GM12875 (cell line): ENCODE data around the gene LPAR6.

Experiments used
- H3K4me3 ChIP-seq: one replicate; pipeline ENCODE4 v1.5.1; 2011; ENCODE audit warnings: low read depth, low read length, control low read depth
- TF ChIP-seq, protein P1 (sequence below): IDR thresholded peaks from 2 replicates; pipeline ENCODE4 v1.5.1; 2011; ENCODE audit warnings: low read depth, mild to moderate bottlenecking, control low read depth, inconsistent platforms, low read length, moderate library complexity, borderline replicate concordance; ENCODE audit not compliant: insufficient read depth

Gene LPAR6

DNA sequence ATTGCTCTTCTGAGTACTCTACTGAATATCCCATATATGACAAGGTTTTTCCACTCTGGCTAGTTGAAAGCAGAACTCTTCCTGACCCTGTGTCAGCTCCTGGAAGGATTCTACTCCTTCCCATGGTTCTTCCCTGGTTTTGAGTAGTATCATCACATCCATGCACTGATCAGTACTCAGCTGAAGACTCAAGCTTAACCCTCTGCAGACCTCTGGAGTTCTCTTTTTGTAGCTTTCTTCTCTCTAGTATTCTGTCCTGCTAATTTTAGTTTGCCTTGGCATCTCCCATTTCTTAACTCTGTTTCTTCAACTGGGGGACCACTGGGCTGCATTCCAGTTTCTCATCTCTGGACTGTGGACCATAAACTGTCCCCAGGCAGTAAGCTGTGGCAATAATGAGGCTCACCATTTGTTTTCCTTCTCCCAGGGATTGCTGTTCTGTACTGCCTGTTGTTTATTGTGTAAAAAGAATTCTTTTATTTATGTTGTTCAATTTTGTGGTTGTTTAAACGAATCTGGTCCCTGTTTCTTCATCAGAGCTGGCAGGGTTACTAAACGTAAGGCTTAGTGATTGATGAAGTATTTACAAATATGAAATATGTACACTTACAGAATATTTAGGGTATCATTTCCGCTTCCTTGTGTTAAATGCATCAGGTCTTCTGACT, 19.7 kb downstream of the LPAR6 start:
- TF ChIP-seq, protein P1, sequence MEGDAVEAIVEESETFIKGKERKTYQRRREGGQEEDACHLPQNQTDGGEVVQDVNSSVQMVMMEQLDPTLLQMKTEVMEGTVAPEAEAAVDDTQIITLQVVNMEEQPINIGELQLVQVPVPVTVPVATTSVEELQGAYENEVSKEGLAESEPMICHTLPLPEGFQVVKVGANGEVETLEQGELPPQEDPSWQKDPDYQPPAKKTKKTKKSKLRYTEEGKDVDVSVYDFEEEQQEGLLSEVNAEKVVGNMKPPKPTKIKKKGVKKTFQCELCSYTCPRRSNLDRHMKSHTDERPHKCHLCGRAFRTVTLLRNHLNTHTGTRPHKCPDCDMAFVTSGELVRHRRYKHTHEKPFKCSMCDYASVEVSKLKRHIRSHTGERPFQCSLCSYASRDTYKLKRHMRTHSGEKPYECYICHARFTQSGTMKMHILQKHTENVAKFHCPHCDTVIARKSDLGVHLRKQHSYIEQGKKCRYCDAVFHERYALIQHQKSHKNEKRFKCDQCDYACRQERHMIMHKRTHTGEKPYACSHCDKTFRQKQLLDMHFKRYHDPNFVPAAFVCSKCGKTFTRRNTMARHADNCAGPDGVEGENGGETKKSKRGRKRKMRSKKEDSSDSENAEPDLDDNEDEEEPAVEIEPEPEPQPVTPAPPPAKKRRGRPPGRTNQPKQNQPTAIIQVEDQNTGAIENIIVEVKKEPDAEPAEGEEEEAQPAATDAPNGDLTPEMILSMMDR, result no peak

DNA sequence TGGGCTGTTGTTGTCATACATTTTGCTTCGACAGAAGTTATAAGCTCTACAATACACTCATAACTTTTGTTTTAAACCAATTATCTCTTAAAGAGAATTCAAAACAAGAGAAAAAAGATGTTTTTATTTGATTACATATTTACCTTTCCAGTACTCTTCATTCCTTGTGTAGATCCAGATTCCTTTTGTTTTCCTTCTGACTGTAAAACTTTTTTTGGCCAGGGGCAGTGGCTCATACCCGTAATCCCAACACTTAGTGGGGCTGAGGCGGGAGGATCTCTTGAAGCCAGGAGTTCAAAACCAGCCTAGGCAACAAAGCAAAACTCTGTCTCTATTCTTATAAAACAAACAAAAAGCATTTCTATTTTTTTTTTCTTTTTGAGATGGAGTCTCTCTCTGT, 21.7 kb downstream of the LPAR6 start:
- TF ChIP-seq, protein P1, result no peak
- H3K4me3 ChIP-seq, result no peak overlapping the region

More for the DNA sequence above, 19.7 kb downstream of the LPAR6 start:
- H3K4me3 ChIP-seq, result no peak overlapping the region

DNA sequence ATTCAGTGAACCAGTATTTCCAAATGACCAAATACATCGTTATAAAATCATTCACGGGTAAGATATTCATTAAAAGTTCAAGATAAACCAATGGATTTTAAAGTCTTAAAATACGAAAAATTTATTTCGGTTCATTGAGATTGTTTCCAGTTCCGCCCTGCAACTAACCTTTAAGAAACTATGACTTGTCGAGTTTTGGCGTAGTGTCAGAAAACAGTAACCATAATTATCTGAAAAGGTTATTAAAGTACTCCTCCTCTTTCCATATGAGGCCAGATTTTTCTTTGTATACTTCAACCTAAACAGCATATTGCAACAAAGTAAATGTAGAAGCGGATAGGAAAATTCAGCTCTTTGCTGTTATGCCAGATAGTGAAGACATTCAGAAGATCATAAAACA, 26.1 kb downstream of the LPAR6 start:
- H3K4me3 ChIP-seq, result no peak overlapping the region

DNA sequence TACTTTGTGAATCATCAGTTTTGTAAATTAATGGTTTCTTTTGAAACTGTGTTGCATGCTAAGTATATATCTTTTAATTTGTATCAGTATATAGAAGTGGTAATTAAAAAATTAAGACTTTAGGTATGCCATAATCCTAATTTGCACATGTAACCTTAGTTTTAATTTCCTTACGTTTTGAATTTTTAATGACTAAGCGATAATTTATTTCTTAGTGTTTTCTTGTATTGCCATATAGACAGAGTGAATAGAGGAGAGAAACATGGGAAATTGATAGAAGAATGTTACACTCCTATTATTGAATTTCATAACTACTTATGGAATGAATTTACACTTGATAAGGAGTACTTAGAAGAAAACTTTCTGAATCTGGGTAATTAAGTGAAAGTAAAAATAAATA, 29.5 kb downstream of the LPAR6 start:
- no peak overlapping the region for H3K4me3 ChIP-seq
- TF ChIP-seq, protein P1, result no peak

More for the DNA sequence above, 26.1 kb downstream of the LPAR6 start:
- TF ChIP-seq, protein P1, result no peak

DNA sequence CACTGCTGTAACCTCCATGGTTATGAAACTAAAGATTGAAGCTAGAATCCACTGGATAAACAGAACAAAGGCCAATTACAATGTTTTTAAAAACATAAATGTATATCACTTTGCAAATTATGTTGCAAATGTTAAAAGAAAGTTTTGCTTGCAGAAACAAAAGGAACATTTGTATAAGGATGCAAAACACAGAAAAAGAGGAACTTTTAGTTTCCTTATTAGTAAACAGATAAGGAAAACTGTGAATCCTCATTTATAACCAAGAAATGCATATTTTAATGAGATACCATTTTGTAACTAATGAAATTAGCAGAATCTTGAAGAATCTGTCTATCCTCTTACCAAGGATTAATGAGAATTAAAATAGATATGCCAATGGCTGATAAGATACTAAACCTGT, 32.3 kb downstream of the LPAR6 start:
- H3K4me3 ChIP-seq, result no peak overlapping the region
- TF ChIP-seq, protein P1, result no peak

DNA sequence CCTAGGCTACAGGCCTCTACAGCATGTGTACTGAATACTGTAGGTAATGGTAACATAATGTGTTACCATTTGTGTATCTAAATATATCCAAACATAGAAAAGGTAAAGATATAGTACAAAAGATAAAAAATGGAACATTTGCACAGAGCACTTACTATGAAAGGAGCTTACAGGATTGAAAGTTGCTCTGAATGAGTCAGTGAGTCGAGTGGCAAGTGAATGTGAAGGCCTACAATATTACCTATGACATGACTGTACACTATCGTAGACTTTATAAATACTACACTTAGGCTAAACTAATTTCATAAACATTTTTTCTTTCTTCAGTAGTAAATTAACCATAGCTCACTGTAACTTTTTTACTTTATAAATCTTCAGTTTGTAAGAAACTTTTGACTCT, 35.1 kb downstream of the LPAR6 start:
- TF ChIP-seq, protein P1, result no peak
- no peak overlapping the region for H3K4me3 ChIP-seq

DNA sequence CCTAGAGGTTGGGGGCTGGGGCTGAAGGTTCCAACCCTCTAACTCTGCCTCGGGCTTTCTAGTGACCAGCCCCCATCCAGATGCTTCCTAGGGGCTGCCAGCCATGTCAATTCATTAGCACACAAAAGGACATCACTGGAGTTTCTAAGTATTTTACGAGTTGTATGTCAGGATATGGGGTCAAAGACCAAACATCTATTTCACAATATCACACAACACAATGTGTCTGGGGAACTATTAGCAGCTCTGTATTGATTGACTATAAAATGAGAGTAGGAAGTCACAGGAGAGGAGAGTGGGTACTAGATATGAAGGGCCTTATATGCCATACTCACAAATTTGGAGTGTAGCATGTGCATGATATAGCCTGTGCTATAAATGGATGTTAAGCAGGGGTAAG, 42.1 kb downstream of the LPAR6 start:
- no peak overlapping the region for H3K4me3 ChIP-seq
- TF ChIP-seq, protein P1, result no peak
